ENCODE measurements around the gene TFEB. TPM values are rescaled to one million over a fixed set of nuclear protein-coding genes. Genes with fewer than 3 reads are reported as not detected.

TFEB gene
- total and polyA plus RNA-seq, 2 of the 8 experiments (the other 6 are each of a cell fraction or from before 2014, with no cell fraction given): 2.3 to 6.7 TPM

DNA sequence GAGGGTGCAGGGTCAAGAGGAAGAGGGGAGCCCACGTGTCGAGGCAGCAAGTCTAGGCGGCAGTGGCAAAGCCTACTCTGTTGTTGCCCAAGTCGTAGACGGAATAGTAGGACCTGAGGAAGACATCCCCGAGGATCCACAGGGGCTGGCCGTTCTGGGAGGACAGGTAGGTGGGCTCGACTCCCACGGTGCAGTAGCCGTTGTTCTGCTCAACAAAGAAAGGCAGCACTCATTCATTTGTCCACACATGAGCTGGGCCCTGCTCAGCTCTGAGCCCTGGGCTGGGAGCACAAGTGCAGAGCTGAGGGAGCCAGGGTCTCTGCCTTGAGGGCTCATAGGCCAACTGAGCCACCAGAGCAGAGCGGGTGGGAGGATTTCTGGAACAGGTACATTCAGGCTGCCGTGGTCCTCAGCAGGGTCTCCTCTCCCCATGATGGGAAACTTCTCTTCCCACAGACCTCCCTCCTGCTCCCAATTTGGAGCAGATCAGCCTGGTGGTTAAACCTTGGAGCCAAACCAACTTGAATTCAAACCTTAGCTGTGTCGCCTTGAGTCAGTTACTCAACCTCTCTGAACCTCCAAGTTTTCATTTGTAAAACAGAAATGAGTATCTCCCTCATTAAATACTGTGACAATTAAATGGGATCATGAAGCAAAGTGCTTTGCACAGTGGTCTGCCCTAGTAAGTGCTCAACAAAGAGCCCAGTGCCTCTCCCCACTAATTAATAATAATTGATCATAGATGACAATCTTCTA is 1.6 kb upstream of the TFEB start:
- CTCF ChIA-PET (ENCODE audit: partially characterized antibody): interaction anchor here (1.0 to 5.3 kb wide), 10 partner anchors 9 to 47 kb away, joined by 3 to 37 read pairs (median 8); partner anchors contain the start of genes PGC and PRICKLE4
- no peaks in the 10 kb centered on the region for H3K9me3 ChIP-seq (ENCODE audit: insufficient read depth in 2 of 2, low read depth in 1 of 2, low read length in 1 of 2)
- peak overlapping the region in 1 of 2 experiments; percentile 71; a peak in 1 of 4 replicates for H3K4me2 ChIP-seq (ENCODE audit: insufficient read depth in 1 of 2, low read depth in 2 of 2, low read length in 2 of 2)
- H3K79me1 ChIP-seq (ENCODE audit: low read depth, low read length): no peaks in the 10 kb centered on the region
- WGBS, 2 experiments (ENCODE audit: extremely low coverage in 1 of 2, insufficient coverage in 1 of 2, insufficient read length in 1 of 2, insufficient replicate concordance in 2 of 2, low coverage in 1 of 2, low lambda C conversion rate in 2 of 2, missing lambda C conversion rate in 1 of 2): 91% methylated on average over 13 of the region's 13 CpGs; no CpG with 5 or more reads in 1 of the 2 experiments
- no peak overlapping the region; the same call in 1 of the 2 replicates for H2AK5ac ChIP-seq (ENCODE audit: low read depth, low read length)
- no peak overlapping the region for H3K56ac ChIP-seq (replicated peaks; ENCODE audit: insufficient read length, low read depth, low read length)
- peaks cover 9% of the 10 kb centered on the region; the same call in 1 of the 2 replicates for H3K23me2 ChIP-seq (ENCODE audit: low read depth, low read length)
- H3K79me2 ChIP-seq (ENCODE audit: control insufficient read depth in 1 of 2, insufficient read depth in 2 of 2, low read length in 2 of 2): no peaks in the 10 kb centered on the region
- no peak for DNase-seq (ENCODE audit: low read depth in 1 of 2, low spot score in 2 of 2)
- no peak overlapping the region for H4K5ac ChIP-seq (ENCODE audit: insufficient read length, low read depth, low read length)
- H3K9ac ChIP-seq (replicated peaks in 1 of 4; ENCODE audit: extremely low read depth in 1 of 4, low read depth in 3 of 4, low read length in 3 of 4): no peak overlapping the region
- no peak overlapping the region for H3K14ac ChIP-seq (ENCODE audit: insufficient read length)
- H2BK12ac ChIP-seq (ENCODE audit: low read depth, low read length): no peak overlapping the region
- TF ChIP-seq MAX (IDR thresholded peaks at IDR 0.05): no peak
- TF ChIP-seq FOSL1 (IDR thresholded peaks at IDR 0.05; ENCODE audit: insufficient read depth, low read depth, low read length): no peak
- TF ChIP-seq SAP30 (IDR thresholded peaks at IDR 0.05; ENCODE audit: insufficient read depth, insufficient replicate concordance, low read length): no peak
- TF ChIP-seq CHD1 (IDR thresholded peaks at IDR 0.05; ENCODE audit: low read depth, low read length): no peak
- TF ChIP-seq KDM1A (IDR thresholded peaks at IDR 0.05; ENCODE audit: borderline replicate concordance, low read length): 0 out of 2 replicates have a peak, but pooled peaks have one; percentile 28
- TF ChIP-seq, protein P1, sequence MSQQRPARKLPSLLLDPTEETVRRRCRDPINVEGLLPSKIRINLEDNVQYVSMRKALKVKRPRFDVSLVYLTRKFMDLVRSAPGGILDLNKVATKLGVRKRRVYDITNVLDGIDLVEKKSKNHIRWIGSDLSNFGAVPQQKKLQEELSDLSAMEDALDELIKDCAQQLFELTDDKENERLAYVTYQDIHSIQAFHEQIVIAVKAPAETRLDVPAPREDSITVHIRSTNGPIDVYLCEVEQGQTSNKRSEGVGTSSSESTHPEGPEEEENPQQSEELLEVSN (IDR thresholded peaks at IDR 0.05): no peak
- no peak overlapping the region for H3K18ac ChIP-seq (ENCODE audit: extremely low read depth, low read length)
- no peak overlapping the region for H2BK5ac ChIP-seq (ENCODE audit: low read depth, low read length)
- POLR2A ChIA-PET (ENCODE audit: partially characterized antibody): interaction anchor here (1.0 kb wide), 1 partner anchor 21 kb away, joined by 3 read pairs; no protein-coding TSS in a partner anchor
- H2BK20ac ChIP-seq (ENCODE audit: low read length): no peak overlapping the region
- FAIRE-seq: no peak
- H2BK120ac ChIP-seq (replicated peaks; ENCODE audit: low read depth, low read length): no peak overlapping the region
- H3K27ac ChIP-seq (ENCODE audit: low read depth, low read length): no peak overlapping the region
- H3K4me3 ChIP-seq (ENCODE audit: extremely low read depth in 1 of 4, insufficient read depth in 2 of 4, low read depth in 3 of 4, low read length in 4 of 4): no peak overlapping the region
- H3K4me1 ChIP-seq (replicated peaks in 1 of 4; ENCODE audit: control insufficient read depth in 3 of 4, insufficient read depth in 4 of 4, low read length in 3 of 4): peaks cover 3 to 21% (median 14%) of the 10 kb centered on the region in 4 experiments
- H3K4ac ChIP-seq (replicated peaks; ENCODE audit: insufficient read length, low read depth, low read length): no peak overlapping the region
- H4K91ac ChIP-seq (replicated peaks; ENCODE audit: insufficient read length, low read length): no peak overlapping the region
- H3K23ac ChIP-seq (ENCODE audit: insufficient read length): no peak overlapping the region
- H4K20me1 ChIP-seq (replicated peaks in 1 of 2; ENCODE audit: control insufficient read depth in 1 of 2, insufficient read depth in 2 of 2, low read length in 2 of 2): peaks cover 0 to 2% of the 10 kb centered on the region in 2 experiments
- H4K8ac ChIP-seq (ENCODE audit: extremely low read depth, insufficient read depth, low read length): peak overlapping the region; percentile 62
- H3K36me3 ChIP-seq (ENCODE audit: control insufficient read depth in 2 of 4, insufficient read depth in 4 of 4, low read length in 3 of 4): no peaks in the 10 kb centered on the region
- H2AFZ ChIP-seq (ENCODE audit: low read length): no peak overlapping the region
- H3K27me3 ChIP-seq (replicated peaks in 1 of 4; ENCODE audit: control insufficient read depth in 3 of 4, extremely low read depth in 1 of 4, insufficient read depth in 3 of 4, low read length in 3 of 4): peaks cover 0 to 8% (median 5%) of the 10 kb centered on the region in 4 experiments; a peak in 3 of 7 replicates
- no peak overlapping the region for H2BK15ac ChIP-seq (ENCODE audit: low read length)
